Renal cortex interstitium (tissue), 11 donors: ENCODE measurements around the gene TTC7B. TPM values are rescaled to one million over a fixed set of nuclear protein-coding genes. Genes with fewer than 3 reads are reported as not detected.

Experiments used
- DNase-seq, 11 donors: peaks; one replicate each; pipeline ENCODE4 v3.0.0-alpha.2; 2013; ENCODE audit warnings: low read depth in 9 of 11, low spot score in 4 of 11; ENCODE audit errors: extremely low read depth in 1 of 11
- polyA plus RNA-seq, 3 donors: library from polyadenylated mRNA; unstranded; fragments of 120-200 nt; gene quantifications; one replicate each; pipeline ENCODE4 v1.2.1, GENCODE V29; 2013; ENCODE audit not compliant: insufficient read length in 3 of 3

TTC7B gene
- polyA plus RNA-seq, 3 donors, result 38.2 to 46.1 (median 44.1) TPM

GRCh38 chr14:90784621-90785270 lies 31.5 kb downstream of the TTC7B start:
- DNase-seq, result no peak

- no peak for DNase-seq
Measured at GRCh38 chr14:90783344-90783743, 32.9 kb downstream of the TTC7B start.

- DNase-seq, result no peak
Measured at GRCh38 chr14:90782892-90783291, 33.3 kb downstream of the TTC7B start.

GRCh38 chr14:90781876-90782275 lies 34.4 kb downstream of the TTC7B start:
- DNase-seq, result no peak

GRCh38 chr14:90781344-90781761 lies 34.9 kb downstream of the TTC7B start:
- DNase-seq, result no peak

GRCh38 chr14:90780519-90780918 lies 35.7 kb downstream of the TTC7B start:
- DNase-seq, result no peak

- DNase-seq, result no peak
Measured at GRCh38 chr14:90778571-90779255, 37.5 kb downstream of the TTC7B start.

GRCh38 chr14:90777830-90778485 lies 38.3 kb downstream of the TTC7B start:
- DNase-seq, result no peak

- DNase-seq, result no peak
Measured at GRCh38 chr14:90777358-90777757, 38.9 kb downstream of the TTC7B start.

GRCh38 chr14:90775441-90775840 lies 40.8 kb downstream of the TTC7B start:
- no peak for DNase-seq

GRCh38 chr14:90774316-90774715 lies 41.9 kb downstream of the TTC7B start:
- DNase-seq, result no peak

GRCh38 chr14:90773705-90774104 lies 42.5 kb downstream of the TTC7B start:
- no peak for DNase-seq

- DNase-seq, result no peak
Measured at GRCh38 chr14:90773196-90773486, 43.1 kb downstream of the TTC7B start.

- DNase-seq, result no peak
Measured at GRCh38 chr14:90767899-90768298, 48.3 kb downstream of the TTC7B start.

- no peak for DNase-seq
Measured at GRCh38 chr14:90760591-90761316, 55.5 kb downstream of the TTC7B start.

- DNase-seq, result no peak
Measured at GRCh38 chr14:90760078-90760444, 56.2 kb downstream of the TTC7B start.

GRCh38 chr14:90759370-90760077 lies 56.7 kb downstream of the TTC7B start:
- no peak for DNase-seq

GRCh38 chr14:90758959-90759358 lies 57.3 kb downstream of the TTC7B start:
- no peak for DNase-seq
